ENCODE data around the gene PELI3. TPM values are rescaled to one million over a fixed set of nuclear protein-coding genes. Genes with fewer than 3 reads are reported as not detected.

Gene PELI3
- polyA plus RNA-seq, 3 donors = 11.3 to 13.2 (median 12.6) TPM

- Mint-ChIP-seq H3K4me3 (peak overlapping the region in 1 of 2 donors; percentile 88), H3K27ac (no peak overlapping the region), H3K9me3 (peaks cover 8 to 22% (median 14%) of the 10 kb centered on the region in 7 donors), H3K36me3 (peaks cover 0 to 5% of the 10 kb centered on the region in 2 donors), H3K4me1 (peaks cover 8% of the 10 kb centered on the region), H3K27me3 (ENCODE audit: low read depth in 3 of 3) (peaks cover 31 to 46% (median 36%) of the 10 kb centered on the region in 3 donors)
- Histone ChIP-seq H3K4me3 (replicated peaks in 1 of 3; ENCODE audit: low read depth in 2 of 3, low read length in 3 of 3) (no peak overlapping the region), H3K9me3 (replicated peaks in 1 of 2; ENCODE audit: control insufficient read depth in 1 of 2, insufficient read depth in 1 of 2, low read length in 2 of 2) (peaks cover 15% of the 10 kb centered on the region in 2 donors), H3K4me1 (ENCODE audit: control insufficient read depth in 1 of 2, insufficient read depth in 2 of 2, low read length in 2 of 2) (no peaks in the 10 kb centered on the region), H3K36me3 (replicated peaks in 1 of 2; ENCODE audit: control insufficient read depth in 1 of 2, insufficient read depth in 2 of 2, low read length in 2 of 2) (no peaks in the 10 kb centered on the region), H3K27me3 (ENCODE audit: control insufficient read depth in 2 of 2, insufficient read depth in 2 of 2, low read length in 2 of 2) (peaks cover 14 to 35% of the 10 kb centered on the region in 2 donors), H4K20me1 (ENCODE audit: insufficient read depth, low read length) (no peaks in the 10 kb centered on the region), H3K4me2 (replicated peaks; ENCODE audit: extremely low read depth, low read length, poor library complexity, severe bottlenecking) (no peak overlapping the region), H3K9ac (ENCODE audit: insufficient read depth, low read length, poor library complexity, severe bottlenecking) (no peak overlapping the region), H3K27ac (ENCODE audit: low read depth in 1 of 2, low read length in 2 of 2) (no peak overlapping the region), H3K79me2 (ENCODE audit: insufficient read depth, low read length) (no peaks in the 10 kb centered on the region), H2AFZ (ENCODE audit: insufficient read depth, low read depth, low read length, poor library complexity, severe bottlenecking) (no peak overlapping the region)
- intact Hi-C loops (cut with micrococcal nuclease) = loop anchor here in 1 of 2 donors (10.0 kb wide), 1 partner anchor 425 kb away; the partner anchor contains the start of gene RCE1
- TF ChIP-seq CTCF (IDR thresholded peaks at IDR 0.05) = no peak
- no peak for DNase-seq
- 8% methylated on average over 25 of the region's 30 CpGs for WGBS (ENCODE audit: insufficient coverage)
Observed at GRCh38 chr11:66419825-66420224, 46.9 kb upstream of the PELI3 start.

GRCh38 chr11:66420671-66421476 is 45.8 kb upstream of the PELI3 start, which contains the start of gene NPAS4:
TSS of gene NPAS4 (plus strand) at chr11:66421035. CDS start at chr11:66421180, 145 bp downstream.
- H3K36me3 Mint-ChIP-seq = peaks cover 0 to 5% of the 10 kb centered on the region in 2 donors
- peaks cover 14 to 31% of the 10 kb centered on the region in 2 donors for H3K27me3 ChIP-seq (ENCODE audit: control insufficient read depth in 2 of 2, insufficient read depth in 2 of 2, low read length in 2 of 2)
- no peaks in the 10 kb centered on the region for H3K79me2 ChIP-seq (ENCODE audit: insufficient read depth, low read length)
- H3K27ac ChIP-seq (ENCODE audit: low read depth in 1 of 2, low read length in 2 of 2) = no peak within 1 kb of the TSS
- no peak within 1 kb of the TSS for H2AFZ ChIP-seq (ENCODE audit: insufficient read depth, low read depth, low read length, poor library complexity, severe bottlenecking)
- H3K9ac ChIP-seq (ENCODE audit: insufficient read depth, low read length, poor library complexity, severe bottlenecking) = no peak within 1 kb of the TSS
- no peak for TF ChIP-seq CTCF (IDR thresholded peaks at IDR 0.05)
- H3K4me2 ChIP-seq (replicated peaks; ENCODE audit: extremely low read depth, low read length, poor library complexity, severe bottlenecking) = no peak within 1 kb of the TSS
- peaks cover 8% of the 10 kb centered on the region for H3K4me1 Mint-ChIP-seq
- no peaks in the 10 kb centered on the region for H3K4me1 ChIP-seq (ENCODE audit: control insufficient read depth in 1 of 2, insufficient read depth in 2 of 2, low read length in 2 of 2)
- no peak within 1 kb of the TSS for H3K27ac Mint-ChIP-seq
- 10% methylated on average over 60 of the region's 71 CpGs for WGBS (ENCODE audit: insufficient coverage)
- intact Hi-C loops (cut with micrococcal nuclease) = no loop called here
- H4K20me1 ChIP-seq (ENCODE audit: insufficient read depth, low read length) = no peaks in the 10 kb centered on the region
- H3K9me3 Mint-ChIP-seq = peaks cover 8 to 22% (median 13%) of the 10 kb centered on the region in 7 donors
- H3K4me3 ChIP-seq (replicated peaks in 1 of 3; ENCODE audit: low read depth in 2 of 3, low read length in 3 of 3) = no peak within 1 kb of the TSS
- H3K4me3 Mint-ChIP-seq = peak within 1 kb of the TSS in 1 of 2 donors; percentile 77
- H3K27me3 Mint-ChIP-seq (ENCODE audit: low read depth in 3 of 3) = peaks cover 28 to 39% (median 36%) of the 10 kb centered on the region in 3 donors
- no peak for DNase-seq
- H3K9me3 ChIP-seq (replicated peaks in 1 of 2; ENCODE audit: control insufficient read depth in 1 of 2, insufficient read depth in 1 of 2, low read length in 2 of 2) = peaks cover 15% of the 10 kb centered on the region in 2 donors
- H3K36me3 ChIP-seq (replicated peaks in 1 of 2; ENCODE audit: control insufficient read depth in 1 of 2, insufficient read depth in 2 of 2, low read length in 2 of 2) = no peaks in the 10 kb centered on the region
